AG09319 (cell line): ENCODE measurements around the gene PCCB.

Experiments
- DNase-seq: peaks from one replicate; pipeline ENCODE4 v3.0.0-alpha.2; 2010; ENCODE audit warnings: low read depth; ENCODE audit errors: extremely low read depth
- TF ChIP-seq, protein P1 (sequence below): IDR thresholded peaks from 2 replicates; pipeline ENCODE4 v1.5.1; 2011; ENCODE audit warnings: low read depth, mild to moderate bottlenecking, inconsistent platforms, low read length, moderate library complexity

The PCCB gene

DNA sequence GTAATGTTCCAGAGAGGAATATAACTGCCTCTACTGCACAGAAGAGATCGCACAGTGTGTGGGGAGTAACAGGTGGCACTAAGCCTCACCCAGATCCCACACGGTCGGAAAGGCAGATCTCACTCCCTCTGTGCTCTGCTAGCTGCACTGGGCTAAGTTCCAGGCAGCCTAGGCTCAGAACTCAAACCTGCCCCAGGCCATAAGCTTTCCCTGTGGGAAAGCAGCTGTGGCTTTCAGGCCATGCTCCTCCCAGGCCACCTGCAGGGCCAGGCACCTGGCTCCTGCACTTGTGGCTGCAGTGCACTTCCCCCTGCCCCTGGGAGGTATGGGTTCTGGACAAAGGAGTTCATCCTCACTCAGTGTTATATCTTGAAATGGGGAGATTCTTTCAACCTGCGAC, 27.5 kb downstream of the PCCB start:
- DNase-seq = no peak
- TF ChIP-seq, protein P1, sequence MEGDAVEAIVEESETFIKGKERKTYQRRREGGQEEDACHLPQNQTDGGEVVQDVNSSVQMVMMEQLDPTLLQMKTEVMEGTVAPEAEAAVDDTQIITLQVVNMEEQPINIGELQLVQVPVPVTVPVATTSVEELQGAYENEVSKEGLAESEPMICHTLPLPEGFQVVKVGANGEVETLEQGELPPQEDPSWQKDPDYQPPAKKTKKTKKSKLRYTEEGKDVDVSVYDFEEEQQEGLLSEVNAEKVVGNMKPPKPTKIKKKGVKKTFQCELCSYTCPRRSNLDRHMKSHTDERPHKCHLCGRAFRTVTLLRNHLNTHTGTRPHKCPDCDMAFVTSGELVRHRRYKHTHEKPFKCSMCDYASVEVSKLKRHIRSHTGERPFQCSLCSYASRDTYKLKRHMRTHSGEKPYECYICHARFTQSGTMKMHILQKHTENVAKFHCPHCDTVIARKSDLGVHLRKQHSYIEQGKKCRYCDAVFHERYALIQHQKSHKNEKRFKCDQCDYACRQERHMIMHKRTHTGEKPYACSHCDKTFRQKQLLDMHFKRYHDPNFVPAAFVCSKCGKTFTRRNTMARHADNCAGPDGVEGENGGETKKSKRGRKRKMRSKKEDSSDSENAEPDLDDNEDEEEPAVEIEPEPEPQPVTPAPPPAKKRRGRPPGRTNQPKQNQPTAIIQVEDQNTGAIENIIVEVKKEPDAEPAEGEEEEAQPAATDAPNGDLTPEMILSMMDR = no peak

DNA sequence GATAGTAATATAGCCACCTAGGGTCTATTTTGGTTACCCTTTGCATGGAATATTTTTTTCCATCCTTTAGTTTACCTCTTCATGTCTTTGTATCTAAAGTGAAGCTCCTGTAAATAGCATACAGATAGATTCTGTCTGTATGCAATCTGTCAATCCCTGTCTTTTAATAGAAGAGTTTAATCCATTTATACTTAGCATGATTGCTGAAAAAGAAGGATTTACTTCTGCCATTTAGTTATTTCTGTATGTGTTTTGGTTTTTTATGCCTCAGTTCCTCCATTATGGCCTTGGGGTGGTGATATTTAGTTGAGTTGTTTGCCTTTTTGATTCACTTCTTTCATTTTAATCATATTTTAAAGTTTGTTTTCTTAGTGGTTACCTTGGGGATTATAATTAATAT, 29.0 kb downstream of the PCCB start:
- TF ChIP-seq, protein P1 = no peak
- DNase-seq = no peak

DNA sequence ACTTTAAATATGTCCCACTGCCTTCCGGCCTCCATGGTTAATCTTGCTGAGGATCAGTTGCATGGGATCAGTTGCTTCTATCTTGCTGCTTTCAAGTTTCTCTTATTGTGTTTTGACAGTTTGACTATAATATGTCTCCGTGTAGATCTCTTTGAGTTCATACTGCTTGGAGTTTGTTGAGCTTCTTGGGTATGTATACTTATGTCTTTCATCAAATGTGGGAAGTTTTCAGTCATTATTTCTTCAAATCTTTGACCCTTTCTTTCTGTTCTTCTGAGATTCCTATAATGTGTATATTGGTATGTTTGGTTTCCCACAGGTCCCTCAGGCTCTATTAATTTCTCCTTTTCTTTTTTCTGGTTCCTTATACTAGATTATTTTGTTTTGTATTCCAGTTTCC, 30.8 kb downstream of the PCCB start:
- TF ChIP-seq, protein P1 = no peak
- no peak for DNase-seq

DNA sequence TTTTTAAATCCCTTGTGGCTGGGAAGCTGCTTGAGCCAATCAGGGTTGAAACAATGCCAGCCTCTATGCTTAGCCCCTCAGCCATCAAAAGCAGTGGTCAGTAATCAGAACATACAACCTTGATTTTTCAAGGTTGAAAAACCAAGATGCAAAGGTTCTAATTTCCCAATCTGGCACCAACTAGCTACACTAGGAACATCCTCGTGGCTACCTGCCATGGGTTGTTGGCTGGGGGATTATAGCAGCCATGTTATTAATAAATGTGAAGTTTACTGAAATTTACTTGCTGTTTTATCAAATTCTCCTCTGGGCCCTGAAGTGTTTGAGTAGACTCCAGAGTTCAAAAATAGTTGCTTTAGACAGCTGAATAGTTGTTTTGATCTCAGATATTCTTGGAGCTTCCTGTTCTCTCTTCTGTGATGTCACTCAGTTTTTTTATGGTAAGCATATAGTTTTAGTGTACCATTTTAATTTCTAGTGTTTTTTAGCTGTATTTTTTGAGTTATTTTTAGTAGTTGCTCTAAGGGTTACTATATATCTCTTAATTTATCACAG, 31.9 kb downstream of the PCCB start:
- DNase-seq = no peak
- TF ChIP-seq, protein P1 = no peak

DNA sequence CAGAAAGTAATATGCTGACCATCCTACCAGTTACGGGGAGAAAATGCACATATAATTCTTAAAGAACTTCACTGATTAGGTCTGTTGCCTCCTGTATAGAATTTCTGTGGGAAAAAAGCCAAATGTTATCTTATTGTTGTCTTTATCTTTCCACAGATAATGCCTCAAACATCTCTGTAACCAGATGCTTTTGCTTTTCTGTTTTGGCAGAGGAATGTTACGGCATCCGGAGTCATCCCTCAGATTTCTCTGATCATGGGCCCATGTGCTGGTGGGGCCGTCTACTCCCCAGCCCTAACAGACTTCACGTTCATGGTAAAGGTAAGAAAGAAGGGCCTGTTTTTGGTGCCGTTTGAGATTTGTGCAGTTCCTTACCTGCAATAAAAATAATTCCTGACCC, 33.5 kb downstream of the PCCB start:
- DNase-seq = no peak
- TF ChIP-seq, protein P1 = no peak

DNA sequence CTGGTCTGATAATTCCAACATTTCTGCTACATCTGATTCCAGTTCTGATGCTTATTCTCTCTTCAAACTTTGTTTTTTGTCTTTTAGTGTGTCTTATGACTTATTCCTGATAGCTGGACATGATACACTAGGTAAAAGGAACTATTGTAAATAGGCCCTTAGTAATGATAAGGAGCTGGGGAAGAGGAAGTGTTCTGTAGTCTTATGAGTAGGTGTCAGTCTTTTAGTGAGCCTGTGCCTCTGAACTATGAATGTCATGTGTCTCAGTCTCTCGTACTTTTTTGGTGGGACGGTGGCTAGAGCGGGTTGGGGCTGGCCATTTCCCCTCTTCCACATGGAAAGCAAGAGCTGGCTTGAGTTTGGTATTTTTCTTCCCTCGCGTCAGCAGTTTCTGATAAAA, 41.2 kb downstream of the PCCB start:
- DNase-seq = no peak

DNA sequence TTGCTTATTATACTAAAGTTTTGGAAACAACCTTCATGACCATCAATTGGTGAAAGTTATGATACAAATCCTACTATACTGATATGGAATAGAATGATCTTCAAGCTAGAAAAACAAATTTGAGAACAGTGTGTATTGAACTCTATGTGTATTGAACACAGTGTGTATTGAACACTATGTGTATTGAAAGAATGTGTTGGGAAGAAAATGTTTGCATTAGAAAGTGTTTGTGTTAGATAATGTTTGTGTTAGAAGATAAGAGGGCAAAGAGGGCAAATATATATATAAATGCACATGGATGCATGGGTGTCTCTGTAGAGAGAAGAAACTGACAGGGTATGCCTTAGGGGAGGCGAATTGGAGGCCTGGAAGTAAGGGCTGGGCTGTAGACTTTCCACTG, 42.4 kb downstream of the PCCB start:
- no peak for DNase-seq
- TF ChIP-seq, protein P1 = no peak

More for the DNA sequence above, 41.2 kb downstream of the PCCB start:
- TF ChIP-seq, protein P1 = no peak
